CD1c-positive myeloid dendritic cell (primary cell): ENCODE data around the gene APBB3.
A peak's percentile ranks its signal among the peaks of the same experiment; 100 is the strongest.

Experiments
- DNase-seq: peaks from one replicate; pipeline ENCODE4 v3.0.0-alpha.2; 2016; ENCODE audit errors: extremely low spot score

APBB3 gene

GRCh38 chr5:140575309-140575708, 10.9 kb upstream of the APBB3 start:
- DNase-seq, result peak; percentile 81

DNA sequence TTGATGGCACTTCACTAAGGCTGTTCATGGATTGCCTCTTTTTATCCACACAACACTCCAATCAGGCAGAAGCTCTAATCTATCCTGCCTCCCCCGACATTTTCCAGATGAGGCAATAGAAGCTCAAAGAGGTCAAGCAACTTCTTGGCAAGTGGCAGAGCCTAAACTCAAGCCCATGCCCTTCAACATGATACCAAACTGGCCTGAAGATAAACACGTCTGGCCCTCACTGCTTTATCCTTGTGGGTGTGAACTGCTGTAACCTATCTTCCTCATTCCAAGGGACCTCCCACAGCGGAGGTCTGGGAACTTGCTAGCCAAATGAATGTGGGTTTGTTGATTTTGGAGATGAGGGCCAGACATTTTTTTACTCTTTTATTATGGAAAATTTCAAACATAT, 9.8 kb upstream of the APBB3 start:
- DNase-seq, result peak; percentile 52

DNA sequence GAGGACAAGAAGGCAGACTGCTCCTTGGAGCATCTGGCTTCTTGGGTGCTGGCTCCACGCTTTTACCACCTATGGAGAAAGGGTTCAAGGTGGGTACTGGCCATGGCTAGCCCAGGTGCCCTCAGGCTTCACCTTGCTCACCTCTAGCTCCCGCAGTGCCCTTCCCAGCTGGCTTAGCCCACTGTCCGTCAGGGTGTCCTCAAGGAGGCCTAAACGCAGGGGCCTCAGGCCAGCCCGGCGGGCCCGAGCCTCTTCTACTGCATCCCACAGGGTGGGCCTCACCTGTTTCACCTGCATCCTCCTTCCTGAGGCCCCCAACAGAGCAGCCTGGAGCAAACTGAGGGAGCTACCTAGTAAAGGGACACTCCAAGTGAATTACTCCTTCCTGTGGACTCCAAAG, 9.3 kb upstream of the APBB3 start:
- no peak for DNase-seq

- no peak for DNase-seq
These were observed 6.7 kb upstream of the APBB3 start for GRCh38 chr5:140571105-140571504.

- DNase-seq, result no peak
These were observed 6.1 kb upstream of the APBB3 start for GRCh38 chr5:140570488-140570887.

DNA sequence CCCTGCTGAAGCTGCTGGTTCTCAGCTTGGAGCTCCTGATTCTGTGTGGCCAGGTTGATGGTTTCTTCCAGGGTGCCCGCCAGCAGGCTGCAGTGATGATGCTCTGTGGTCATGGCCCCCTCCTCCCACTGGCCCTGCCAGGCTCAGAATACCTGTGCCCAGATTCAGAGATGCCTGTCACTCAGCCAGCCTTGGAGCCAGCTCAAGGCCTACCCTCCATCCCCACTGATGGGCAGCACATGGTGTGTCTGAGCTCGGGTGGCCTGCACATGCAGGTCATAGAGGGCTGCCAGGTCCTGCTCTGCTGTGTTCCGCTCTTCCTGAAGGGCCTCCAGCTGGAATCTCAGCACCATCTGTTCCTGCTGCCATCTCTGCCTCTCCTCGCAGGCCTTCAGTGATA, 5.7 kb upstream of the APBB3 start:
- DNase-seq, result no peak

DNA sequence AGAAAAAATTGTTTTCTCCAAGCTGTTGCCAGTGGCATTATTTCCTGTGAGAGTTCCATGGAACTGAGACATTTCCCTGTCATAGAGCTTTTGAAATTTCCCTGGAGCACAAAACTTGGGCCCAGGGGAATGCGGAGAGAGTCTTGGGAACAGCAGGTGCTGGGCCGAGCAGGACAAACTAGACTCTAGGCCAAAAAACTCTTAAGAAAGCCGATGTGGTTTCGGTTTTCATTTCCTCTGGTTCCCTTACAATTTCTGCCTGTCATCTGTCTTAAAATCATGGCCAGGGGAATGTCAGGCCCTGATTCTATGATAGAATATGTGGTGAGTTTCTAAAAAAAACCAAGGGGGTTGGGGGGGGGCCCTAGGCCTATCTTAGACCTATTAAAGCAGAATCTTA, 4.8 kb upstream of the APBB3 start:
- DNase-seq, result peak; percentile 38

DNA sequence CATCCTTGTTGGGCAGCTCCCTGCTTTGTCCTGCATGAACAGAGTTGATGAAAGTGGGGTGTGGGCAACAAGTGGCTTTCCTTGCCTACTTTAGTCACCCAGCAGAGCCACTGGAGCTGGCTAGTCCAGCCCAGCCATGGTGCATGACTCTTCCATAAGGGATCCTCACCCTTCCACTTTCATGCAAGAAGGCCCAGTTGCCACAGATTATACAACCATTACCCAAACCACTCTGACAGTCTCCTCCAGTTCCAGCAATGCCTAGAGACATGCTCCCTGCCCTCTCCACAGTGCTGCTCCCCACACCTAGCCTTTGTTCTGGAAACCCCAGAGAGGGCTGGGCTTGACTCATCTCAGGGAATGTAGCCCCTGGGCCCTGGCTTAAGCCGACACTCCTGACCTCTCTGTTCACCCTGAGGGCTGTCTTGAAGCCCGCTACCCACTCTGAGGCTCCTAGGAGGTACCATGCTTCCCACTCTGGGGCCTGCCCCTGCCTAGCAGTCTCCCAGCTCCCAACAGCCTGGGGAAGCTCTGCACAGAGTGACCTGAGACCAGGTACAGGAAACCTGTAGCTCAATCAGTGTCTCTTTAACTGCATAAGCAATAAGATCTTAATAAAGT, 4.2 kb upstream of the APBB3 start:
- DNase-seq, result no peak

DNA sequence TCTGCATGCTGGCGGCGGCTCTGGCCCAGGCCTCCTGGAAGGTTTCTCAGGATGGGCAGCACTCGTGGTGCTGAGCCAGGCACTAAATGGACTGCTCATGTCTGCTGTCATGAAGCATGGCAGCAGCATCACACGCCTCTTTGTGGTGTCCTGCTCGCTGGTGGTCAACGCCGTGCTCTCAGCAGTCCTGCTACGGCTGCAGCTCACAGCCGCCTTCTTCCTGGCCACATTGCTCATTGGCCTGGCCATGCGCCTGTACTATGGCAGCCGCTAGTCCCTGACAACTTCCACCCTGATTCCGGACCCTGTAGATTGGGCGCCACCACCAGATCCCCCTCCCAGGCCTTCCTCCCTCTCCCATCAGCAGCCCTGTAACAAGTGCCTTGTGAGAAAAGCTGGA, 3.5 kb upstream of the APBB3 start:
- DNase-seq, result no peak

DNA sequence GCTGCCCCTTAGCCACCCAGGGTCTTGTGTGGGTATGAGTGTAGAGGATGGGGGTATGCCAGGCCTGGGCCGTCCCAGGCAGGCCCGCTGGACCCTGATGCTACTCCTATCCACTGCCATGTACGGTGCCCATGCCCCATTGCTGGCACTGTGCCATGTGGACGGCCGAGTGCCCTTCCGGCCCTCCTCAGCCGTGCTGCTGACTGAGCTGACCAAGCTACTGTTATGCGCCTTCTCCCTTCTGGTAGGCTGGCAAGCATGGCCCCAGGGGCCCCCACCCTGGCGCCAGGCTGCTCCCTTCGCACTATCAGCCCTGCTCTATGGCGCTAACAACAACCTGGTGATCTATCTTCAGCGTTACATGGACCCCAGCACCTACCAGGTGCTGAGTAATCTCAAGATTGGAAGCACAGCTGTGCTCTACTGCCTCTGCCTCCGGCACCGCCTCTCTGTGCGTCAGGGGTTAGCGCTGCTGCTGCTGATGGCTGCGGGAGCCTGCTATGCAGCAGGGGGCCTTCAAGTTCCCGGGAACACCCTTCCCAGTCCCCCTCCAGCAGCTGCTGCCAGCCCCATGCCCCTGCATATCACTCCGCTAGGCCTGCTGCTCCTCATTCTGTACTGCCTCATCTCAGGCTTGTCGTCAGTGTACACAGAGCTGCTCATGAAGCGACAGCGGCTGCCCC, 2.9 kb upstream of the APBB3 start:
- DNase-seq, result no peak

DNA sequence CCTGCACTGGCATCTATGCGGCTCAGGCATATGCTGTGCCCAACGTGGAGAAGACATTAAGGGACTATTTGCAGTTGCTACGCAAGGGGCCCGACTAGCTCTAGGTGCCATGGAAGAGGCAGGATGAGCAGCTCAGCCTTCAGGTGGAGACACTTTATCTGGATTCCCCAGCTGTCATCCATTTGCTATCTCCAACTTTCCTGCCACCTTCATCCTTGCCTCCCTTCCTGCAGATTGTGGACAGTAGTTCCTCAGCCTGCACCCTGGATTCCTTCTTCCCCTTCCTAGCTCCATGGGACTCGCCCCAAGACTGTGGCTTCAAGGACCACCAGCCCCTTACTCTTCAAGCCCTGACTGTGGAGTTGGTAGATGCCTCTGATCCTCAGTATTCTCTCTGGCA, 2.3 kb upstream of the APBB3 start:
- DNase-seq, result no peak

DNA sequence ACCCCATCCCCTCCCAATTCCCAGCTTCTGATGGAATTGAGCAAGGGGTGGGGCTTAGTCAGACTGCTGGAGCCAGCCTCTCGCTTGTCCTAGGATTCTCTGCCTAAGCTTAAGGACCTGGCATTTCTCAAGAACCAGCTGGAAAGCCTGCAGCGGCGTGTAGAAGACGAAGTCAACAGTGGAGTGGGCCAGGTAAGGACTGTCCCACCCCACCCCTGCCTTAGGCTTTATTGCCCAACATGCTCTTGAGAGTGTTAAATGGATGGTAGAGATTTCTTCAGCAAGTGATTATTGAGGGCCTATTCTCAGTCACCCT, 1.3 kb upstream of the APBB3 start:
- no peak for DNase-seq

DNA sequence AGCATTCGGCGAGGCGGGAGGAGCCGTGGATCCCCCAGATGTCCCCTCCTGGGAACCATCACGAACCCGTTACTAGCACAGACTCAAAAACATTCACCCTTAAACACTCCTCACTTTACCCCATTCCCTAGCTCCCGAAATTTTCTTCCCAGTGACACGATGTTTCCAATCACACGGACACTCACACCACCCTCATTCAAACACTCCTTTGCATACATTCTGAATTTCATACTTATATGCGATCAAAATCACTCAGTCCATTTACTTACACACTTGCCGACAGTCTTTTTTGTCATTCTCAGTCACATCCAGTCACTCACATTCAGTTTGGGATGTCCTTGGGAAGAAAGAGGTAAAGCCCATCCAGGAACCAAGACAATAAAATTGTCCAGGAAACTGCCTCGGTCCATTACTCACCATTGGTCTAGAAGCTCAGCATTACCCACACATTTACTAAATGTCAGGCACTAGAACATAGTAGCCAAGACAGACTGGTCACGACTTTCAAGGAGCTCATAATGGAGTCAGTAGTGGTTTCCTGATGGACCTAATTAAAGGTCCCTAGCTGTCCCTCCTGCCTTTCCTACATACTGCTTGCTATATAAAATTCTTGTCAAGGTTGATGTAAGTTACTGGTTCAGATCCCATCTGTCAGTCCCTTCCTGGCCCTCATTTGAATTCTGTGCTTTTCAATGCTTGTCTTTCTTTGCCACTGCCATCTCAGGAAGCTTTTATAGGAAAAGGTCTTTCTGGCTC, 804 bp upstream of the APBB3 start:
- peak; percentile 27 for DNase-seq

DNA sequence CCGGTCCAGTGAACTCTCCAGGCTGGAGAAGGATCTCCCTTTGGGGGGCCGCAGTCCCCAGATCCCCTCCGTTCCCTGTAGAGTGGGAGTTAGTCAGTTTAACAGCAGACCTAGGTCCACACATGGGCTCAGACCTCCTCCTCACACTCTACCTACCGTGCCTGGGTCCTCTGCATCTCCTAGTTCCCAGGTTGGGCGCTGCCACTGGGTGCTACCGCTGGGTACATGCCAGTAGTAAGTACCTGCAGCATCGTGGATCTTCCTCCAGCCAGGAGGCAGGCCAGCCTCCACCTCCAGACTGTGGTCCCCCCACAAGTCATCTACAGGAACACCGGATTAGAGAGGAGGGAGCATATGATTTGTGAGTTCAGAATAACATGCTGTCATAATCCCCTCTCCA, 802 bp downstream of the APBB3 start:
- no peak for DNase-seq

DNA sequence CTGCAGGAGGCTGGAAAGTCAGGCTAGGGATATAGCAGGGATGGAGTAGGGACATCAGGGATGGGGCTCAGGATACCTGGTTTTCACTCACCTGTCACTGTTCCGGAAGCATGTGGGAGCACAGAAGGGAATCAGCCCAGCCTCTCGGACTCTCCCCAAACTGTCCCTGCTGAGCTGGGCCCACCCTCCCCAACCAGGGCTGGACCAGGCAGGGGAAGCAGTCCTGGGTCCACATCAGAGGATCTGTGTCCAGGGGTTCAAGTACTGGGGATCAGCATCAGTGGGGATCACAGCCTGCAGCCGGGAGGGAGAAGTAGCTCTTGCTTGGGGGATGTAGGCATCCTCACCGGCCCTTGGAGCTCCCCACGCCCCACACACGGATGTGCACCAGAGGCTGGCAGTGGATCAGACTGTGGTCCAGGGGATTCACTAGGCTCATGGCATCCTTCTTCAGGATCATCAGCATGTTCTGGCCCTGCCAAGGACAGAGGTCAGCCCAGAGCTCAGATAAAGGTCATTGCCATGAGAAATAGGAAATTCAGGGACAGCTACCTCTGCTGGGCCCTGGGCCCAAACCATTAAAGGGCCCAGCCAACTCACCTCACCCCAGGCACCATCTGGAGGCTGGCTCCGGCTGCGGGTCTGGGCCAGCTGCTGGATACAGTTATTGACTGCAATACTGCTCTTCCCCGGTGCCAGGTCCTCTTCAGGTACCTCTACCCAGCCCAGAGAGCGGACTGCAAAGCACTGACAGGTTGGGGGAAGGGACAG, 2.5 kb downstream of the APBB3 start:
- DNase-seq, result no peak

- no peak for DNase-seq
These were observed 4.2 kb downstream of the APBB3 start for GRCh38 chr5:140560227-140560626.

GRCh38 chr5:140558542-140558941, 5.9 kb downstream of the APBB3 start:
- DNase-seq, result no peak

DNA sequence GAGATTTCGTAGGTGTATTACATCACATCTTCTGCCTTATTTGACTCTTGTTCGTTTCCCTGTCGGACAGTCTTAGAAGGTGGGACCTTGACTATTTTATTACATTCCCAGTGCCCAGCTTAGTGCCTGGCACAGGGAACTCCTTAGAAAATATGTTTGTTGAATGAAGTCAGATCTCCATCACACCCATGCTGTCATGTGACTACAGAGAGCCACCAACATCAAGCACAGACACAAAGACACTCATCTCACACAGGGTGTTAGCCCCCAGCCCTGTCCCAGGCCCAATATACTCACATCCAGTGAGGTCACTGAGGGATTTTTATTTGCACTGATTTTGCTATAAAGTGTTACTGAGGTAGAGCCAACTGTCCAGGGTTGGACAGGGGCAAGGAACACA, 6.4 kb downstream of the APBB3 start:
- DNase-seq, result no peak

DNA sequence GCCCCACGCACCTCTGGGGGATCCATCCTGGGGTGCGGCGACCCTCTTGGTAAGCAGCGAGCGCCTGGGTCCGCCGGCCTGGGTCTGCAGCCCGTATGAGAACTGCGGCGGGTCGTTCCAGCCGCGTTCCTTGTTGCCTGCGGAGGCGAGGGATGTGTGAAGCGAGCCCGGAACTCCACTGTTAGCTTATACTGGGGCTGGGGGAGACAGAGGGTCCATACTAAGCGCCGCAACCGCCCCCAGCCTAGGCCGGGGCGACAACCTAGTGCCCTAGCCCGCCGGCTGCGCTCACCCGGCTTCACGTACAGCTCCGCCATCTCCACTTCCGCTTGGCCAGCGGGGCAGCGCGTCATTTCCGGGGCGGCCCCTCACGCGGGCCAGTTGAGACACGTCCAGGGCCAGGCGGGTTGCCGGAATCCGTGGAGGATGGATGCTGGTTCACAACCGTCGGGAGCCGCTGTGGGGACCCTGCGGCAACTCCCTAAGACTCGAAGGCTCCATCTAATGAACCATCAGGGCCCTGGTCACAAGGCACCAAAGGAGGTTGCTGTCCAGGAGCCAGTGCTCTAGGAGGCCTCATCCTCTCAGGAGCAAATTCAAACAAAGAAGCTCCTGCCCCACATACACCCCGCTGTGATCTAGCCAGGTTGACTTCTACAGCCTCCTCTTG, 7.1 kb downstream of the APBB3 start, which contains the start of gene SRA1:
SRA1 (minus strand) TSS at position 338 of the 670 bp plus-strand sequence; CDS start at position 317, 21 bp downstream.
- DNase-seq, result peak; percentile 95

- DNase-seq, result peak; percentile 39
These were observed 8.0 kb downstream of the APBB3 start for GRCh38 chr5:140556438-140556837.

GRCh38 chr5:140555747-140556312, 8.6 kb downstream of the APBB3 start:
- peak; percentile 32 for DNase-seq
